Right renal cortex interstitium (tissue), 3 donors: ENCODE measurements around the gene ANKRD22. TPM values are rescaled to one million over a fixed set of nuclear protein-coding genes. Genes with fewer than 3 reads are reported as not detected.
"Not testable (repeated sequence)": the region's sequence is repeated elsewhere in the genome, so short reads cannot be mapped to it uniquely, and the experiment has no call there.

Experiments used
- DNase-seq, 3 donors: peaks; one replicate each; pipeline ENCODE4 v3.0.0-alpha.2; 2013; ENCODE audit warnings: low read depth in 3 of 3, low spot score in 2 of 3
- polyA plus RNA-seq, 3 donors: library from polyadenylated mRNA; unstranded; fragments of 120-200 nt; gene quantifications; one replicate each; pipeline ENCODE4 v1.2.1, GENCODE V29; 2013; ENCODE audit not compliant: insufficient read length in 3 of 3

ANKRD22 gene
- under 1 TPM in 2 of 3 donors, not detected in 1; 0.37 to 0.54 TPM for polyA plus RNA-seq

DNA sequence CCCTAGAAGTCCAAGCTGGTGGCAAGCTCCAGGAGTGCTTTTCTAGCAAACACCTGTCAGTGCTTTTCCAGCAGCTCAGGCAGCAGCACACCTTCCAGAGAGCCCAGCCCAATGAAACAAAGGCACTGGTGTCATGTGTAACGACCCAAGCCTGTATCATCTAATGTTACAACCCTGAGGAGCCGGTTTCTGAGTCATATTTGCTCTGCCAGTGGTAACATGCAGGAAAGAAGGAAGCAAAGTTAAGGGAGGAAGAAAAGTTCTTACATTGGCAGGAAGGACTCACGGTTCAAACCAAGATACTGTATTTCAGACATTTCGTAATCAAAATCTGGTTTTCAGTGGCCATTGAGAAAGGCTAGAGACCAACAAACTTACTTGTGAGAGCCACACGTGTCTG is at the start of gene ANKRD22:
TSS of gene ANKRD22 (minus strand) at position 139 of the 400 bp plus-strand sequence. CDS start 237 bp downstream, outside the sequence.
- DNase-seq = no peak

- DNase-seq = no peak
Observed at GRCh38 chr10:88899886-88900285, 48.2 kb upstream of the ANKRD22 start.

DNA sequence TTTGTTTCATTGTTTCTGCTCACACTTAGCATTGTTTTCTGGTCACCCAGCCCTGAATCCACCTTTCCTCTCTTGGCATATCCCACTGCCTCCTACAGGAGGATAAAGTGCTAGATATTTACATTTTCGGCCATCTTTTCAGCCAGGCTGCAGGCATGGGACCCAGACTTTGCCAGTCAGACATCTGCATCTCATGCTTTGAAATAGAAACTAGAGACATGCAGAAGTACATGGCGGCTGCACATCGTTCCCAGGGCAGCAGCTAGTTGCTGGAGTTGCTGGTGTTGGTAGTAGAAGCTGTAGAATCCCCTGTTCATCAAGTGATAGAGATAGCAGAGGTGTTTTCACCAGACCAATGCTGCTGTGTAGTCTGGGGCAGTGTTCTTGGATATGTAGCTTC is 47.1 kb upstream of the ANKRD22 start:
- no peak for DNase-seq

DNA sequence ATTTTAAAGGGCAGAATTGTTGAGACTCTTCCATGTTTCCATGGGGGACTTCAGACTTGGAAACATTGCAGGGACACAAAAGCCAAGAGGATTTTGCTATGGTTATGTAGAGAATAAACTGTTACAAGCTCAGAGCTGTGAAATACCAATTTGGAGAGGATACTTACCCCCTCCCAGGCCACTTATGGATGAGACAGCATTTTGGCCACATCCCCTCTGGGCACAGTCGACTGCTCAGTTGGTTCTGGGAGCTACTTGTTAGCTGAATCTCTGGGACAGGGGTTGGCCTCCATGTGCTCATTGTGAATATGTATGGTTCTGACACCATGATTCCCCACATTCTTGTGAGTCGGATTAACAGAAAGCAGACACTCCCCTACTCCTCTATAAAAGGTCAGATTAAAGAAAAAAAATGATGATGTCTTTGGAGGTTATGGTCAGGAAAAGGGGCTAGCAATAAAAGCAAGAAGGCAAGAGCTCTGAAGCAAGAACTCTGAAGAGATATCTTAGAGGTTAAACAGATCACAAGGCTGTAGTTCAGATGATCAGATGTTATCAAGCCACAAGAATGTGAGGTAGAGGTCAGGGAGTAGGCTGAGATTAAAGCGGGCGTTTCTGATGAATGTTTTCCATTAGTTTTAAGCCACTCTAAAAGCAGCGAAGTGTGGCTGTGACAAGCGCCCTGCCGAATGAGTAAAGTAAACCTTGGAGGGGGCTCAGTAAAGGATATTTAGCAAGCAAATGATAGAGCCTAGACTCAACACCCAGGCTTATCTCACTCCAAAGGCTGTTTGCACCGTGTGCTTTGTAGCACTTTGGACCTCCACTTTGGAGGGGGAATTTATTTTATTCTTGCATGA is 45.6 kb upstream of the ANKRD22 start:
- no peak for DNase-seq

DNA sequence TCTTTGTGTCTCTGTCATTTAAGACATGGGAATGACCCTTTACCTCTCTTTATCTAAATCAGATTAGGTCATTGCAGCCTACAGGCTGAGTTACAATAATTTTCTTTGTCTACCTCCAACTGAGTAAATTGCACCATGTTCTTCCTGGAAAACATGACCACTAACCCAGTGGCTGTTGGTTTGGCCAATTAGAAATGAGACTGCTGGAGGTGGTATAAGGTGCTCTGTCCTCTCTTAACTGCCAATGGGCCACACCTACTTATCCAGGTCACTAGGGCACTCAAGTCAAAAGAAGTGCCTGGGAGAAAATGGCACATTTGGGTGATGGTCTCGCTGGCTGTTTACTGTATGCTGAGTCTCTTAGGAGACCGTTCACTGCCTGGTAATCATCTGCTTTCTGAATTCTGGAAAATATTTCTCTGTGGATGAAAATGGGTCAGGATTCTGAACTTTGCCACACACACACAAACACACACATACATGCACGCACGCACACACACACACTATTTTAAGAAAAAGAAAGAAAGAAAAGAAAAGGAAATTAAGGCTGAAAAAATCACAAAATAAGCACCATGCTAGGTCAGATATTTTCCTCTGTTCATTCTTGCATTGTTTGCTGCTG is 44.8 kb upstream of the ANKRD22 start:
- DNase-seq = no peak

DNA sequence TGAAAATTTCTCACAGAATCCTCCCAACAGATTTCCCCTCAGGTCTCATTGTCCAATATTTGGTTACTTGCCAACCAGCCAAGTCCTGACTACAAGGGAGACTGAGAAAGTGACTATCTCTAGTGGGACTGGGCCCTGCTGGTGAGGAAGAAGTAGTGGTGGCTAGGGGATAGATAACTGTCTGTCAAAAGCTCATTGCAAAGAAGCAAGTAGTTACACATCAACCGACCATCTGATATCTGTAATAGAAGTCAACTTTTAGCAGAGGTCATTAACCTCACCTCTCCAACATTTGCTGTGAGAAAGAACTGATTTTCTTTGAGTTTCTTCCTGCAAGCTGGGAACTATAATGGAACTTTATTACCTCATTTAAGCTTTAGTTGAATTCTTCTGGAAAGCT is 43.6 kb upstream of the ANKRD22 start:
- no peak for DNase-seq

GRCh38 chr10:88893611-88894010 is 42.0 kb upstream of the ANKRD22 start:
- no peak for DNase-seq

GRCh38 chr10:88892222-88892967 is 40.8 kb upstream of the ANKRD22 start:
- no peak for DNase-seq

DNA sequence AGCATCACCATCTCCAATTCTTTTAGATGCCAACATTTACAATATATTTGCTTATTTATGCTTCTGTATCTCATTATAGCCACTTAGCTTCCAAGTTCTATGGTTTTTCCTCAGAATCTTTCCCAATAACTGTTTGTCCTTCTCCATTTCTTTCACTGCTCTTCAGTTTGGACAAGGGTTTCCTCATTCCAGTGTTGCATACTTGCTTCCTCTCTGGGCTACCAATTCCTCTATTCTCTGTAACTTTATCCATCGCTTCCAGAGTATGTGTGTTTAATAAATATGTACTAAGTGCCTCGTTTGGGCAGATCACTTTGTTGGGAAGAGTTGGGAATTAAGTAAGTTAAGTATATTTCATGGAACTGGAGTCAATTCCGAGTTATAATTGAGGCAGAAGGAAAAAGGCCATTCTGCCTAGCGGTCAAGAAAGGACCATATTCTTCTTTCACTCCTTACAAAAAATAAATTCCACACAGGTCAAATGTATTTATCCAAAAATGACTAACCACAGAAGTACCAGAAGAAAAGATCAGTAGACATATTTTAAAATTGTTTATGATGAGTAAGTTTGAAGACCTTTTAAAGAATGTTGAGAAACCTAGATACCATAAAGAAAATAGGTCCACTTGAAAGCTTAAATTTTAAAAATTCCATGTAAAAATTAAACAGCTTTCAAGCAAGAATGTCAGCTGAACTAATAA is 39.2 kb upstream of the ANKRD22 start:
- no peak for DNase-seq

GRCh38 chr10:88889559-88890337 is 38.1 kb upstream of the ANKRD22 start:
- no peak for DNase-seq

DNA sequence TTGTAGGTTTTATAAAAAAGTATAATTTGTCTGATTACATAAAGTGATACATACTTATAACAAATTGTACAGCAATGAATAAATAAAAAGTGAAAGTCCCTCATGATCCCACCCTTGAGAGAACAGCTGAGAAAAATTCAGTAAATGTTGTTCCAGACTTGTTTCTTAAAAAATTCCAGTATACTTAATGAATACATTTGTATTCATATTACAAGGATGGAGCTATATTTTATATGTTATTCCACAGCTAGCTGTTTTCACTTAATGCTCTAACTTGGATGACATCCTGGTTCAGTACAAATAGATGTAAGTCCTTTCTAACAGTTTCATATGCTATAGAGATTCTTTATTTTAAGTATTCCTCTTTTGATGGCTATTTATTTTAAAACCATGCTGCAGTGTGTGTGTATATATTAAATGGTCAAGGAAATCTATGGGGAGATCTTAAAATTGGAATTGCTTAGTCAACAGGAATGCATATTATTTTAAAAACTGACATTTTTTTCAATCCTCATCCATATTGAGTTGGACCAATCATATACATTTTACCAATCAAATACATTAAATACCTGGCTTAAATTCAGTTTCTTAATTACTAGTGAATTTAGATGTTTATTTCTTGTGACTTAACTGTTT is 37.3 kb upstream of the ANKRD22 start:
- DNase-seq = no peak

- DNase-seq = no peak
Observed at GRCh38 chr10:88886557-88886956, 34.9 kb upstream of the ANKRD22 start.

DNA sequence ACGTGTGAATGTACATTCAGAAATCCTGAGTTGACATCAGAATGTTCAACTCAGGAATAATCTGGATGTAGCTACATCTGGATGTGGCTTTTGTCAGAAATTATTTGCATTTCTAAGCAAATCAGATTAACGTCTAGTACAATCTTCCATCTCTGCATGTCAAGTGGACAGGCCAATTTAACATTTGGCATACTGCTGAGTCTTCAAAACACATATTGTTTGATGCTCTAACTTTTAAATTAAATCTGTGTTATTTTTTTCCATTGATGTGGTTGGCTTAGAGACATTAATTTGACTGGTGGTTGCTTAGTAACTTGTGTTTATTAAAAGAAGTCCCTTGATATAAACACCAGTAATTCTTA is 31.8 kb upstream of the ANKRD22 start:
- DNase-seq = no peak

- not testable (repeated sequence) for DNase-seq
Observed at GRCh38 chr10:88882646-88883447, 31.2 kb upstream of the ANKRD22 start.

DNA sequence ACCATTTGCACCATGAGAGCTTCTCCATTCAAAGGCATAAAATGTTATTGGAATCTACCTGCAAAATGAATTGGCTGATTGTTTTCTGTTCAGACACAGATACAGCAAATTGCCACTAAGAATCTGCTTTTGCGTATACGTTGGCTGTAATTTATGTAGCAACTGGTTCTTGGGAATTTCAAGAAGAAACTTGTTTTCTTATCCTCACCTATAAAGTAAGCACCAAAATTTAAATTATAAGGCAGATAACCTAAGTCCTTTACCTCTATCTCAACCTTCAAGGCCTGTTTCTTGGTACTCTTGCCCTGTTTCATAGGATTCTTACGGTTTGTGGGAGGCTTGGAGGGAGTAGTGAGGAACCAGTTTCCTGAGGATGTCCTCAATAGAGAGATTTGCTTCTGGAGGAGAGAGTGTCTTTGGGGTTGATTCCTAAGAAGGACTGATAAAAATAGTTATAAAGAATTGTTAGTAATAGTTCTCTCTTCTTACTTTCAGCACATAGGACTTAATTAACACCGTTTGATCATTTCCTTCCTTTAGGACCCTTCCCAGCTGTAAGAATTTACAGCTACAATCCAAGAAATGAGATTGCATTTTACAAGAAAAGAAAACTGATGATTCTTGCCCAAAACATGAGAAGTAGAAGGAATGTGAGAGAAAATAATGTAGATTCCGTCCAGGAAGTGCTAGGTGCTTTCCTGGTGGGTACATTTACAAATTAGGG is 30.4 kb upstream of the ANKRD22 start:
- DNase-seq = no peak

DNA sequence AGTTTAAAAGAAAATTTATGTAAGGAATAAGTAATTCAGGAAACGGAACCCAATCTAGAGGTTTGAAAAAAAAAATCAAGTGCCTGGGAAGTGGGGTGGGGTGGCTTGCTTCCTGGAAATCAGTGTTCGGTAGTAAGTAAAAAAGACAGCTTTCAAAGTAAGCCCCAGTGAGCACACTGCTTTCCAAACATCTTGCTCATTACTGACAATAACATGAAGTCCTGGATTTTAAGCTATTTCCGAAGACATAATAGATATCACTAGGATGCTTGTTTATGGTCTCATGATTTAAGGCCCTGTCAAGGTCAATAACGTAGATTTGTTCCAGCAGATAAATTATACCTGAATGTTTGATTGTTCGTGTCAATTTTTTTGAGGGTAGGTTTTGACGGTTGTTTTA is 29.7 kb upstream of the ANKRD22 start:
- no peak for DNase-seq

DNA sequence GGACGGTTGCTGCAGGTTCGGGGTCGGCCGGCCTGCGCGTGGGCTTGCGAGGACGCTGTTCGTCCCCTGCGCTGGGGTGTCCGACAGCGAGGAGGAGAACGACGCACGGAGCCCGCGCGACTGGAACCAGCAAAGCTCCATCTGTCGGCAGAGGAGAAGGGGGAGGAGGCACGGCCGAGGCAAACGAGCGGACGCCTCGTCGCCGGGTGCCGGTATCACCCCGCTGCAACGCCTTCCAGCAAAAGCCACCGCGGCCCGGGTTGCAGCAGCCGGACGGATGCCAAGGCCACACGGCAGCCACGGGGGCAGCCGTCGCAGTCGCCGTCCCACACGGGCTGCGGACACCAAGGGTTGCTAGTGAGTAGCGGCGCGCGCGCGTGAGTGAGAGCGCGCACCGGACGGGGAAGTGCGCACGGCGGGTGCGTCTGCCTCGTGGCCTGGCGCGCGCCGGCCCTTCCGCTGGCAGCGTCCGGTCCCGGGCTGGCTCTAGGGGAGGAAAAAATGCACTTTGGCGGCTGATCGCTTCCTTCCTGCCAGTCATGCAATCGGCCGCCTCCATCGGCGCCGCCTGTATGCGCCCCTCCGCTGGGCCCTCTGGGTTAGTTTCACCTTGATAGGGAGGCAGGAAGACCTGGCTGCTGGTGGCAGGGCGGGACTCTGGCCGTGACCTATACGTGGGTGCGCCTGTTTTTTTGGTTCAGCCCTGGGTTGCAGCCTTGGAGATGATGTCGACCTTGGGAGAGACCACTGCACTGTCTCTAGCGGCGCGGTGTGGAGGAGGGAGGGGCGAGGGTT is 28.8 kb upstream of the ANKRD22 start:
- peak; percentile 47 to 56 (median 54) for DNase-seq
